Hair follicle dermal papilla cell (primary cell): Measurements from ENCODE around the gene ELOVL3. TPM values are rescaled to one million over a fixed set of nuclear protein-coding genes. Genes with fewer than 3 reads are reported as not detected.

Experiments
- total RNA-seq: library from RNA; depleted of rRNA; stranded (reverse); fragments of >200 nt; gene quantifications from 2 replicates; pipeline ENCODE4 v1.2.3, GENCODE V29; 2012

ELOVL3 gene
- total RNA-seq: 1.9 and 2.2 TPM in 2 replicates

DNA sequence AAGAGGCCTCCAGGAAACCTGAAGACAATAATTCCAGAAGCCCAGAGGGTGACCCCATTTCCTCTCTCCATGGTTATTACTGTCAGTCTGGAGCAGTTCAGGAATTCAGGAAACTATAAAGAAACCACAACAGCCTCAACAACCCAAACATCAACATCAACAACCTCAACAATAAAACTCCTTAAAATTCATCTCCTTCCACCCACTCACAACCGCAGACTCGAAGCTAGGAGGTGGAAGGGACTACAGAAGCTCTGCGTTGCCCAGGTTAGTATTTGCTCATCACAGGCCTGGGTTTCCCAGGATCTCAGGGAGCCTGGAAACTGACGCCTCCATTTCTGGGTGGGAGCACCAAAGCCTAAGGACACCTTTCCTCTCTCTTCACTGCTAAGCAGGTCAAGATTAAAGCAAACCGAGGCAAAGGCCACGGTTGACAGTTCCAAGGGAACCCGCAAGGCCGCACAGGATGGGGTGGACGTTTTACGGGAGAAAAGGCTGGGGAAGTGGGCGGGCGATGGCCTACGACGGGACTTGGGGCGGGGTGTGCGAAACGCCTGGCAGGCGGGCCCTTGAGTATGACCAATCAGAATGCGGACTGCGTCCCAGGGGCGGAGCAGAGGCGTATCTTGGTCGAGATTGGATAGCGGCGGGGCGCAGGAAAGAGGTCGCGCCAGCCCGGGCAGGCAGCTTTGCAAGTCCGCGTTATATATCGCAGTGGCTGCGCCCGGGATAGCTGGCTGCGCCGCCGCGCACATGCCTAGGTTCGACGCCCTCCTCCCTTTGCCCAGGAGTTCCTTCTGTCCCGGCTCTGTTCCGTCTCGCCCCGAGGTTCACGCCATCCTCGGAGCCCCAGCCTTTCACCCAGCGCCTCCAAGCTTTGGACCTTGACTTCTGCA is at the start of gene ELOVL3:
ELOVL3 (plus strand) TSS at position 654 of the 896 bp plus-strand sequence. CDS start 250 bp downstream, outside the sequence.

GRCh38 chr10:102241444-102242117 is 15.5 kb downstream of the ELOVL3 start, which contains the start of gene PITX3:
TSS of gene PITX3 (minus strand) at chr10:102241512. CDS start at chr10:102232080, 9,432 bp downstream.

GRCh38 chr10:102245082-102245931 is 19.2 kb downstream of the ELOVL3 start, which contains the start of gene GBF1:
TSS of gene GBF1 (plus strand) at chr10:102245532. CDS start at chr10:102258939, 13,407 bp downstream.

Other genes with a start within 250 kb of the ELOVL3 start
- 16.5 and 16.9 TPM in 2 replicates for gene ARMH3, start 170.1 kb upstream of the ELOVL3 start, total RNA-seq
- 46.7 and 50.4 TPM in 2 replicates for gene HPS6, start 160.9 kb upstream of the ELOVL3 start, total RNA-seq
- gene LDB1, start 105.9 kb upstream of the ELOVL3 start, total RNA-seq: 81.8 and 90.1 TPM in 2 replicates
- gene PPRC1, start 93.3 kb upstream of the ELOVL3 start, total RNA-seq: 35.5 and 42.5 TPM in 2 replicates
- gene NOLC1, start 73.9 kb upstream of the ELOVL3 start, total RNA-seq: 22.3 and 28.2 TPM in 2 replicates
- not detected in 2 replicates for gene PITX3, start 15.2 kb downstream of the ELOVL3 start, total RNA-seq
- gene GBF1, start 19.2 kb downstream of the ELOVL3 start, total RNA-seq: 58.5 and 67.0 TPM in 2 replicates
- gene NFKB2, start 169.4 kb downstream of the ELOVL3 start, total RNA-seq: 24.2 and 27.9 TPM in 2 replicates
- 0.61 and 1.1 TPM in 2 replicates for gene PSD, start 192.5 kb downstream of the ELOVL3 start, total RNA-seq
- gene FBXL15, start 194.5 kb downstream of the ELOVL3 start, total RNA-seq: 5.5 and 6.6 TPM in 2 replicates
- 37.2 and 38.0 TPM in 2 replicates for gene CUEDC2, start 206.3 kb downstream of the ELOVL3 start, total RNA-seq
- gene C10orf95, start 225.2 kb downstream of the ELOVL3 start, total RNA-seq: not detected in 2 replicates